SIG-M5 (cell line): ENCODE measurements around the gene SENP2.
"Not testable (repeated sequence)": the region's sequence is repeated elsewhere in the genome, so short reads cannot be mapped to it uniquely, and the experiment has no call there.

ENCODE experiments used
- DNase-seq: peaks from one replicate; lab custom pipeline; 2025; lab: John Stamatoyannopoulos, UW

SENP2 gene

DNA sequence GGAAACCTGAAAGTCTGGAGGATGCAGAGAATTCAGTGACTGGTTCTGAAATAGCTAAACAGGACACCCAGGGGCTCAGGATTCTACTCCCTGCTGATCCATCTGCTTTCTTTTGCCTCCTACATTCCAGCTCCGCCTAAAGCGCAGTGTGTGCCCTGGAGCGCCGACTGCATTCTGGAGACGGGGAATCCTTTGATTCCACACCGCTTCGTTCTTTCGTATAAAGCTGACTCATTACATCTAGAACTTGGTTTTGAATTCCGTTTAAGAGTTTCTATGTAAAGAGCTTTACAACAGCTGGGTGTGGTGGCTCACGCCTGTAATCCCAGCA lies 61.8 kb downstream of the SENP2 start:
- DNase-seq, result no peak

- no peak for DNase-seq
These were observed 62.3 kb downstream of the SENP2 start for GRCh38 chr3:185648396-185648795.

DNA sequence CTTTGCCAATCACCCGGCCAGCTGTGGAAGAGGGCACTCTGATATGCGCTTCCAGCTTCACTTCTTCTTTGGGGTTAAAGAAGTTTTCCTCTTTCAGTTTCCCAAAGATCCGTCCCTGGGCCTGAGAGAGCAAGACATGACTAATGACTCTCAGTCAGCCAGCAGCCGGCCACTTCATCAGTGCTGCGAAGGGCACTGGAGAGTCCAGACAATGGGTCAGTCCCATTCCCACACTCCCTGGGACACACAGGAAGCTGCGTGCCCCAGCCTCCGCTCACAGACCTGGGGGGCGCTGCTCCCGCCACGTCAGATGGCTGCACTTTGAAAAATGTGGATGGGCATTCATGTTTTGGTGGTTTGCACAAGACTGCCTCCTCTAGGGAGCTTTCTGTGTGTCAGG lies 63.3 kb downstream of the SENP2 start:
- DNase-seq, result no peak

GRCh38 chr3:185651971-185652370 lies 65.9 kb downstream of the SENP2 start:
- DNase-seq, result no peak

- no peak for DNase-seq
These were observed 68.1 kb downstream of the SENP2 start for GRCh38 chr3:185653949-185654757.

DNA sequence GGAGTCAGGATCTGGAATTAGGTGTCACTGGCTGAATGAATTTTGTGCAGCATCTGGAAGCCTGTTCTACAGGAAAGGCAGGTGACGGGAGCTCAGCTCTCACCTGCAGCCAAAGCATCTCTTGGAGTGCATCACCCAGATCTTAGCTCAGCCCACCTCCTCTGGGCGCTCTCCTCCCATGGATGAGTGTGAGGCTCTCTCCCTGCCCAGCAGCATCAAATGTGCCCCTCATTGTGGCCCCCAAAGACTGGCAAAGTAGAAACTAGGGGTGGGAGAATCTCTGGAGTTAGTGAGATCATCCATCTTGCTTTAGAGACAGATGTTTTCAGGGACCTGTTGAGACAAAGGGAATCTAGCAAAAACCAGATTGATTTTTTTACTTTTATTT lies 68.7 kb downstream of the SENP2 start:
- no peak for DNase-seq

- DNase-seq, result no peak
These were observed 69.6 kb downstream of the SENP2 start for GRCh38 chr3:185655426-185656320.

DNA sequence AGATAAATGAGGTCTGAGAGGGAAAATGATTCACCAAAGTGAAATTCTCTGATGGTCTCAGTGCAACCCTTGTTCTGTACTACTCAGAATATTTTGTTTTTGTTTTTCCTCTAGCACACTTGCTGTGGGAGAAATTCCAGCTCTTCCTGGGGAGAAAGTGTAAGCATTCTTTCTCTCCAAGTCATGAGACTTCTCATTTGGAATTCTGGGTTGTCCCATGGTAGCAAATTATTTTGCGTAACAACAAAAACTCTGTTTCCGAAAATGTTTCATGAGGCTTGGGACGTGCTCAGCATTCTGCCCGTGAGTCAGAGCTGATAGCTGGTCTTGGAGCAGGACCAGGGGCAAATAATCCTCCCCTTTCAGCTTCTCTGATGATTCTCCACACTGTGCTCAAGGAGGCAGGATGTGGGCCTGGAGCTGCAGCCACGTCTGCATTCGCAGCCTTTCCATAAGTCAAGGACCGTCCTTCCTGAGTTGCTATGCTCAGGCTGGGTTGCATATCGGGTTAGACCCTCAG lies 70.3 kb downstream of the SENP2 start:
- DNase-seq, result no peak

DNA sequence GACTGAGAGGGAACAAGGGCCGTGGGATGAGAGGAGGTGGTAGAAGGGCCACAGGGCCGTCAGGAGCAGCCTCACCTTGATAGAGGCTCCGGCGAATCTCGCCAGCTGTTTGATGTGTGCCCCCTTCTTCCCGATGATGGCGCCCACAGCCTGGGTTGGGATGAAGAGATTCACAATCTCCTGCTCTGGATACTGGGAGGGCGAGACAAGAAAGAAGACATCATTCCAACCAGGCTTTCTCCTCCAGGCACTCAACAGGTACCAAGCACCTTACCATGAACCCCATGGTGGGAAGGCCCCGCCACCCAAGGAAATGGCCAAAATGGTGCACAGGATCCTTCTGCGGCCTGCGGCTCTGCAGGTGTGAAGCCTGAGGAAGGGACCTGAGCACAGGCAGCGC lies 71.1 kb downstream of the SENP2 start:
- no peak for DNase-seq

- DNase-seq, result no peak
These were observed 71.8 kb downstream of the SENP2 start for GRCh38 chr3:185657691-185658503.

- no peak for DNase-seq
These were observed 72.4 kb downstream of the SENP2 start for GRCh38 chr3:185658504-185658912.

DNA sequence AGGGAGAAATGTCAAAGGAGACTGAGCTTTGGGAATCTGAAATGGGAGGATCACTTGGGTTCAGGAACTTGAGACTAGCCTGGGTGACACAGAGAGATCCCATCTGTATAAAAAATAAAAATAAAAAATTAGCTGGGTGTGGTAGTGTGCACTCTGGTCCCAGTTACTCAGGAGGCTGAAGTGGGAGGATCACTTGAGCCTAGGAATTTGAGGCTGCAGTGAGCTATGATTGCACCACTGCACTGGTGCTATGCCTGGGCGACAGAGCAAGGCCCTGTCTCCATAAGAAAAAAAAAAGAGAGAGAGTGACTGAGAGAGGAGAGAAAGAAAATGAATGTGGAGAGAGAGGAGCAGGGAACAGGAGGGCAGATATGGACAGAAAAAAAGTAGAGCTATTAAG lies 72.8 kb downstream of the SENP2 start:
- DNase-seq, result no peak

DNA sequence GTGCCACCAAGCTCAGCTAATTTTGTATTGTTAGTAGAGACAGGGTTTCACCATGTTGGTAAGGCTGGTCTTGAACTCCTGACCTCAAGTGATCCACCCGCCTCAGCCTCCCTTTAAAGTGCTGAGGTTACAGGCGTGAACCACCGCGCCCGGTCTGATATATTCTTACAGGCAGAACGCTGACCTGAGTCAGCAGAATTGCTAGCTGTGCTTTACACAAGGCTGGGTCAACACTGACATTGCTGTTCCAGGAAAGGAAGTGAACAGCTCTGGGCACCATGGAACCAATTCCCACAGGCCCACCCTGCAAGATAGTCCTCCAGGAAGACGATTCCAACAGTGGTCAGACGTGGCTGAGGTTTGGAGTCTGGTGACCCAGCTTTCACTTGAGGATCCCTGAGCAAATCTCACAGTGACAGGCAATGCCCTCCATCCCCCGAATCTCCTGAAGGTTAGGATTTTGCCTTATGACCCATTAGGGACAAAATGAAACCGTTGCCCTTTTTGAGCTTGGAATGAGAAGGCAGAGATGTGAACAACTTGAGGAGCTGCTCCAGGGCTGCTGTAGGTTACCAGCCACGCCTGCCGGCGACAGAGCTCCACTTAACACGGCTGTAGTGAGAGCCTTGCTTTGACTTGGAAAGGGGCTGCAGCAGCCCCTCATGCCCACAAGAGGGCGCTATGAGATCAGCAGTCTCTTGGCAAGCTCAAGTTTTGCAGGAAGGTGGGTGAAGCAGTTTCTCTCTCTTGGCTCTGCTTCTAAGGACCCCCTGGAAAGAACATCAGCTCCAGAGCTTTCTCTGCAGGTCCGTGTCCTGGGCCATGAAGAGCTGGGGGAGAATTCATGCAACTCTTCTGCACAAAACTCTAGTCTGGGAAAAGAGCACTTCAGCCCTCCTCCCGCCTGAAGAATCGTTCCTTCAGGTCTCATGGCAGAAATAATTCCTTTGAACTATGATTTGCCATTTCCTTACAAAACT lies 74.1 kb downstream of the SENP2 start:
- DNase-seq, result no peak

- DNase-seq, result not testable (repeated sequence)
These were observed 75.2 kb downstream of the SENP2 start for GRCh38 chr3:185661296-185661695.

GRCh38 chr3:185661772-185662171 lies 75.7 kb downstream of the SENP2 start:
- DNase-seq, result no peak

DNA sequence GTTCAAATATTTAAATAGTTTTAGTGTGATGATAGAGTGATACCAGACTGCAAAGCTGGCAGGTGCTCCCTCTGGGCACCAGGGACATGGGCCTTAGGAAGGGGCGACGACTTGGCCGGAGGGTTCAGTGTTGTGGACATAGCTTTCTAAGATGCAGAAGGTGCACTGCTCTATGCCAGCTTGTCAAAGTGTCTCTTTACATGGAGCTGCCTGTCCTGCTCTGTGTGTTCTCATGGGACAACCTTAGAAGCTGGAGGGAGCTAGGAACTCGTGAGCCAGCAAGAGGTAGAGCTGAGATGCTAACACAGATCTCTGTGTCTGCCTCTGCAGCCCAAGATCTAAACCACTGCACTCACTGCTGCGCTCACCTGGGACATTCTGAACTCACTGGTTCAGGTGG lies 77.8 kb downstream of the SENP2 start:
- DNase-seq, result no peak

GRCh38 chr3:185667574-185667973 lies 81.5 kb downstream of the SENP2 start:
- no peak for DNase-seq

GRCh38 chr3:185677146-185677829 lies 91.2 kb downstream of the SENP2 start:
- no peak for DNase-seq

DNA sequence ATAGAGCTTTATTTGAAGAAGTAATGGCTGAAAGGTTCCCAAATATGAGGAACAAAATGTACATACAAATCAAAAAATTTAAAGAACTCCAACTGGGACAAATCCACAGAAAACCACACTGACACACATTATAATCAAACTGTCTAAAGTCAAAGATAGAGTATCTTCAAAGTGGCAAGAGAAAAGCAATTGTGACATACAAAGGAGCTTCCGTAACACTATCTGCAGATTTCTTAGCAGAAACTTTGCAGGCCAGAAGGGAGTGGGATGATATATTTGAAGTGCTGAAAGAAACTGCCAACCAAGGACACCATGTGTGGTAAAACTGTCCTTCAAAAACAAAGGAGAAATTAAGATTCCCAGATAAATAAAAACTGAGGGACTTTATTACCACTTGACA lies 91.9 kb downstream of the SENP2 start:
- no peak for DNase-seq

DNA sequence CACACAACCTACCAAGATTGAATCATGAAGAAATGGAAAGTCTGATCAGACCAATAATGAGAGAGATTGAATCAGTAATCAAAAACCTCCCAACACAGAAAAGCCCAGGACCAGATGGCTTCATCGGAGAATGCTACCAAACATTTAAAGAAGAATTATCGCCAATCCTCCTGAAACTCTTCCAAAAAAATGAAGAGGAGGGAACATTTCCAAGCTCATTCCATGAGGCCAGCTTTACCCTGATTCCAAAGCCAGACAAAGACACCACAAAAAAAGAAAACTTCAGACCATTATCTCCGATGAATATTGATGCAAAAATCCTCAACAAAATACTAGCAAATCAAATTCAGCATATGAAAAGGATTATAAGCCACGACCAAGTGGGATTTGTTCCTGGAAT lies 94.1 kb downstream of the SENP2 start:
- DNase-seq, result no peak
